Kidney epithelial cell (primary cell): ENCODE results near the gene CHML. TPM values are rescaled to one million over a fixed set of nuclear protein-coding genes. Genes with fewer than 3 reads are reported as not detected.

Experiments used
- DNase-seq: peaks from one replicate; pipeline ENCODE4 v3.0.0-alpha.2; 2010; ENCODE audit warnings: low read depth
- H3K27me3 ChIP-seq: 2 replicates; pipeline ENCODE4 v1.6.0; 2011; ENCODE audit warnings: low read length; ENCODE audit not compliant: control insufficient read depth, insufficient read depth
- H3K36me3 ChIP-seq: 2 replicates; pipeline ENCODE4 v1.5.1; 2011; ENCODE audit warnings: low read length; ENCODE audit not compliant: control insufficient read depth, insufficient read depth
- H3K4me3 ChIP-seq: 2 replicates; pipeline ENCODE4 v1.5.1; 2011; ENCODE audit warnings: low read depth, mild to moderate bottlenecking, control low read depth, low read length
- total RNA-seq: library from RNA; depleted of rRNA; stranded (reverse); fragments of >200 nt; gene quantifications from 2 replicates; pipeline ENCODE4 v1.2.3, GENCODE V29; 2015
- TF ChIP-seq, protein P1 (sequence below): IDR thresholded peaks from 2 replicates; pipeline ENCODE4 v1.5.1; 2011; ENCODE audit warnings: mild to moderate bottlenecking, moderate library complexity, low read length, control low read depth, inconsistent platforms; ENCODE audit not compliant: insufficient read depth, poor library complexity, severe bottlenecking

The CHML gene
- total RNA-seq, 1 donor from 2014 or later = 20.5 TPM

DNA sequence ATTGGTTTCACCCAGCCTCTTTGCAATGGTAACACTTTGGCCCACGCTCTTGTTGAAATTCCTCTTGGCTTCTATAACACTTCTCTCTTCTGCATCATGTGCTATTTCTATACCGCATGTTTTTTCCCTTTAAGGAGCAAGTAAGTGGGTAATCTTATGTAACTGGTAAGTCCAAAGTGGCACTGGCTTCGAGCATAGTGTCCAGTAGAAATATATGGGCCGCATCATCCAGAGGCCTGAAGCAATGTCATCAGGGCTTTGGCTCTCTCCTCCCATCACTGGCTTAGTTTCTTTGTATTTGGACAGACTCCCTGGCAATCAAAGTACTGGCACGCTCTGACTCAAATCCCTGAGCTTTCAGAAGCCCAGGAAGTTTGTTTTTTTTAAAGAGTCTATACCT lies 17.5 kb downstream of the CHML start:
- DNase-seq = no peak
- H3K4me3 ChIP-seq = no peak overlapping the region
- H3K27me3 ChIP-seq = no peaks in the 10 kb centered on the region
- no peaks in the 10 kb centered on the region for H3K36me3 ChIP-seq
- TF ChIP-seq, protein P1, sequence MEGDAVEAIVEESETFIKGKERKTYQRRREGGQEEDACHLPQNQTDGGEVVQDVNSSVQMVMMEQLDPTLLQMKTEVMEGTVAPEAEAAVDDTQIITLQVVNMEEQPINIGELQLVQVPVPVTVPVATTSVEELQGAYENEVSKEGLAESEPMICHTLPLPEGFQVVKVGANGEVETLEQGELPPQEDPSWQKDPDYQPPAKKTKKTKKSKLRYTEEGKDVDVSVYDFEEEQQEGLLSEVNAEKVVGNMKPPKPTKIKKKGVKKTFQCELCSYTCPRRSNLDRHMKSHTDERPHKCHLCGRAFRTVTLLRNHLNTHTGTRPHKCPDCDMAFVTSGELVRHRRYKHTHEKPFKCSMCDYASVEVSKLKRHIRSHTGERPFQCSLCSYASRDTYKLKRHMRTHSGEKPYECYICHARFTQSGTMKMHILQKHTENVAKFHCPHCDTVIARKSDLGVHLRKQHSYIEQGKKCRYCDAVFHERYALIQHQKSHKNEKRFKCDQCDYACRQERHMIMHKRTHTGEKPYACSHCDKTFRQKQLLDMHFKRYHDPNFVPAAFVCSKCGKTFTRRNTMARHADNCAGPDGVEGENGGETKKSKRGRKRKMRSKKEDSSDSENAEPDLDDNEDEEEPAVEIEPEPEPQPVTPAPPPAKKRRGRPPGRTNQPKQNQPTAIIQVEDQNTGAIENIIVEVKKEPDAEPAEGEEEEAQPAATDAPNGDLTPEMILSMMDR = no peak

DNA sequence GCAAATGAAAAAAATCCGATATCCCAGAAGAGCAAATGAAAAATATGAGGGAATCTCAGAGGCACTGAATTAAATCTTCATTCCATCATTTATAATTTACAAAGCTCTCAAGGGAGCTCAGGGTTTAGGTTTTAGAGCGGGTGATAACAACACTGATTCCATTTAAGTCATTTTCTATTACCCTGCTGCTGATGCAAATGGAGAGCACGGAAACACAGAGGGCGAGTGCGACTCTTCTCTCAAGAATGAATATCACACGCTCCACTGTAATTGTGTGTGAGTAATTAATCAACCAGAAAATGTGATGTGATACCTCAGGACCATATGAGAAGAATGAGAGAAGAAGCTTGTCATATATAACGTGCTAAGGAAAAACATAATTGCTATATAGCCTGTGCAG lies 22.7 kb downstream of the CHML start:
- DNase-seq = no peak
- Histone ChIP-seq H3K36me3 (no peaks in the 10 kb centered on the region), H3K4me3 (no peak overlapping the region), H3K27me3 (no peaks in the 10 kb centered on the region)
- TF ChIP-seq, protein P1 = no peak

DNA sequence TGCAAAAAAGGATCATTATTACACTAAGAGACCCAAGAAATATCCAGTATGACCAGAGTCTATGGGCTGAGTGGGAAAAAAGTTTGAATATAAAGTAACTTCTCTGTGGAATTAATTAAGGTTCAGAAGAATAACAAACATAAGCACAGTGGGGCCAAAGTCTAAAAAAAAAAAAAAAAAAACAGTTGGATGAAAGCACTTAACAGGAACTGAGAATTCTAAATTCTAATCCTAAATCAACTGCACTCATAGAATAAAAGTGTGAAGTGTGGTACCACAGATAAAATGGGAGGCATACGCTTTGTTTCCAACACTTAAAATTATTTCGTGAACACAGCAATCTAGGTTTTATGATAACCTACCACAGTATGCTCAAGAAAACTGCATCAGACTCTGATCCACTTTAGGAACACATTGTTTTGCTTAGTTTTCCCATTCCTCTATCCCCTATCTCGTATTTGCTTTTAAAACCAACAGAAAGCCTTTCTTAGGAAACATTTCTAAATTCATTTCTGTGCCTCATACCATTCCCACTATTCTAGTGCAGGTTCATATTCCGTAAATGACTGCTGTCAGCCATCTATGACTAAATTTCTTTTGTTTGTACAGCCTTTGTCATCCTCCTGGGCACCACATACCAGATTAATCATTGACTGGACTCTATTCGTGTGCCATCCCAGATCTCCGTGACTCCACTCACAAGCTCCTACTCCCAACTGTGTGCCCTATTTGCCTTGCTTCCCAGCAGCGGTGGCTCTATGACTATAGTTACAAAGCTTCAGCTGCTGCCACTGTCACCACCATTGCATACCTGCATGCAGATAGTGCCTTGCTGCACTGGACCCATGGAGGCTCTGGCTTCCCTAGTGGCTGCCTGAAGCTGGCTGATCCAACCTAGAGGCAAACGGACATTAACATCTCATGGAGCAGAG lies 24.9 kb downstream of the CHML start:
- no peak for DNase-seq
- TF ChIP-seq, protein P1 = no peak
- H3K27me3 ChIP-seq = no peaks in the 10 kb centered on the region
- no peaks in the 10 kb centered on the region for H3K36me3 ChIP-seq
- H3K4me3 ChIP-seq = no peak overlapping the region

DNA sequence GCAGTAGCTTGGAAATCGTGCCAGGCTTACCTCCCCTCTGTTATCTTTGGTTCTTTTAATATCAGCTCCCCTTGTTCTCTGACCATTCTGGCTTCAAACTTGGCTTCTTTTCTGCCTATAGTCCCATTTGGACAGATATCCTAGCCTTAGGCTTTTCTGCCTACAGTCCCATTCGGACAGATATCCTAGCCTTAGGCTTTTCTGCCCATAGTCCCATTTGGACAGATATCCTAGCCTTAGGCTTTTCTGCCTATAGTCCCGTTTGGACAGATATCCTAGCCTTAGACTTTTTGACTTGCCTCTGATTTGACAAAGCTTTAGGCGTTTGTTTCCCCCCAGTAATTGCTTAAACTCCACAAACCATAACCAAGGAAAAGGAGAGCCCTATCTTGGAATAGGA lies 25.6 kb downstream of the CHML start:
- Histone ChIP-seq H3K4me3 (no peak overlapping the region), H3K36me3 (no peaks in the 10 kb centered on the region), H3K27me3 (no peaks in the 10 kb centered on the region)
- TF ChIP-seq, protein P1 = no peak
- no peak for DNase-seq

DNA sequence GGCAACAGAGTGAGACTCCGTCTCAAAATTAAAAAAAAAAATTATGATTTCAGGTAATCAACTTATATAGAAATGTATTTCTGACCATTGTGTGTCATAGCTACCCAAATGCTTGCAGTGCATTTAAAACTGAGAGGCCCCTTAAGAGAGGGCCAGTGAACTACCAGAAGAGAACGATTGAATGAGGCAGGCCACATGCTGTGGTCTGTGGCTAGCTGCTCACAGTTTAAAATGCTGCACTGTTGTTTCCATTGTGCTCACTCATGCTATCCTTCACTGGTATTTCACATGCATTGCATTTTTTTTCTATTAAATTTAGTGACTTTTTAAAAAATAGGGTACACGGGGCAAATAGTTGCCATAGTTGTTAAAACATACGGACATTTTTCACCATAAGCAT lies 26.0 kb downstream of the CHML start:
- Histone ChIP-seq H3K4me3 (no peak overlapping the region), H3K27me3 (no peaks in the 10 kb centered on the region), H3K36me3 (no peaks in the 10 kb centered on the region)
- TF ChIP-seq, protein P1 = no peak
- DNase-seq = no peak
